Forelimb muscle (tissue), 1 donor: ENCODE results near the gene MAP7. TPM values are rescaled to one million over a fixed set of nuclear protein-coding genes. Genes with fewer than 3 reads are reported as not detected.
"Not testable (repeated sequence)": the region's sequence is repeated elsewhere in the genome, so short reads cannot be mapped to it uniquely, and the experiment has no call there.

Experiments
- DNase-seq: peaks from one replicate; pipeline ENCODE4 v3.0.0-alpha.2; 2013; ENCODE audit warnings: low read depth
- polyA plus RNA-seq: library from polyadenylated mRNA; unstranded; fragments of 120-200 nt; gene quantifications from one replicate; pipeline ENCODE4 v1.2.1, GENCODE V29; 2013; ENCODE audit not compliant: insufficient read length

Gene MAP7
- polyA plus RNA-seq, 1 donor = 0.28 TPM

DNA sequence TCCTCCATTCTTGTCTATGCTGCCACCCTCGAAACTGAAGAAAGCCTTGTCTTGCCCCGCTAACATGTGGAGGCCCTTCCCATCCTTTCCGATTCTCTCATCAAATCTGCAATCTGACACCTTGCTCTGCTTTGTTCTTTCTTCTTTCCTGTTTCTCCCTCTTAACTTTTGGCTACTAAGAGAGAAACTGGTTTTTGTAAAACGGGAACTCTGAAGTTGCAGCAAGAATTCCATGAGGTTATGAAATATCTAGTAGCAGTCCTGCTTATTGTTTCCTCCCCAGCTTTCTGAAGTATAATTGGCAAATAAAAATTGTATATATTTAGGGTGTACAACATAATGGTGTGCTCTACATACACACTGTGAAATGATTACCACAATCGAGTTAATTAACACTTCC lies 80.2 kb downstream of the MAP7 start:
- DNase-seq = no peak

DNA sequence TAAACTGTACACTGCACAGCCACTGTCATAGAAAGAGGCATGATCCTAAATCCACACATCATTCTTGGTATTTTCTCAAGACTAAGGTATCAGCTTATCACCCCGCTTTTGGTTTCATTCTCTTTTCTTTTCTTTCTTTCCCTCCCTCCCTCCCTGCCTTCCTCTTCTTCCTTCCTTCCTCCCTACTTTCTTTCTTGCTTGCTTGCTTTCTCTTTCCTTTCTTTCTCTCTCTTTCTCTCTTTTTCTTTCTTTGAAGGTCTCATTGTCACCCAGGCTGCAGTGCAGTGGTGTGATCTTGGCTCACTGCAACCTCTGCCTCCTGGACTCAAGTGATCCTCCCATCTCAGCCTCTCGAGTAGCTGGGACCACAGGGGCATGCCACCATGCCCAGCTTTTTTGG lies 81.1 kb downstream of the MAP7 start:
- DNase-seq = no peak

DNA sequence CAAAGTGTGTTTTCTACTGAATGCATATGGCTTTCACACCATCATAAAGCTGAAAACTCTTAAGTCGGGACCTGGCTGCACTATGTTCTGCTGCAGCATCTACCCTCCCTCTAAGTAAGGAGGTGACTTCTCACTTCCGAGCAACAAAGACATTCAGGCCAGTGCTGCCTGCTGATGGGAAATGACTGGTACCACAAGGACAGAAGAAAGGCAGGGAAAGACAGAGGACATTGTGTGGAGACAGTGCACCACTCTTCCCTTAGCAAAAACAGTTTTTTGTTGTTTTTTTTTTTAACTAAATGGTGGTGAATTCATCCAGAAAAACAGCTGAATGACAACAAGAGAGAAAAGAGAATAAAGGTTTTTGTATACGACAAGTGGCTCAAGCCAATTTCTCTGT lies 81.5 kb downstream of the MAP7 start:
- DNase-seq = no peak

DNA sequence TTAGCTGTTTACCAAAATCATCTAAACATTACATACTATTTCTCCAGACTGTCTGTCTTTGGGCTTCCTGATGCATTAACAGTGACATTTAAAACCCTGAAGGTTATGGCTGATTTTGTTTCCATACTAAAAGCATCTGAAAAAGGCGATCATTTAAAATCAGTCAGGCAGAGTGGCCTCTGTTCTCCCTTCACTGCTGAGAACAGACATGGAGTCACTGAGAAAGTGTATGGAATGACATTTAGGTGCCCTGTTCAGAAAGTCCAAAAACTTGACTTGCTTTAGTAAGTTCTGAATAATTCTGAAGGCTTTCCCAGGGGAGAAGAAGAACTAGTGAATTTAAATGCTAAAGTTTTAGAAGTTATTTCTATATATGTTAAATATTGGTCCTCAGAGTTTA lies 83.0 kb downstream of the MAP7 start:
- DNase-seq = no peak

DNA sequence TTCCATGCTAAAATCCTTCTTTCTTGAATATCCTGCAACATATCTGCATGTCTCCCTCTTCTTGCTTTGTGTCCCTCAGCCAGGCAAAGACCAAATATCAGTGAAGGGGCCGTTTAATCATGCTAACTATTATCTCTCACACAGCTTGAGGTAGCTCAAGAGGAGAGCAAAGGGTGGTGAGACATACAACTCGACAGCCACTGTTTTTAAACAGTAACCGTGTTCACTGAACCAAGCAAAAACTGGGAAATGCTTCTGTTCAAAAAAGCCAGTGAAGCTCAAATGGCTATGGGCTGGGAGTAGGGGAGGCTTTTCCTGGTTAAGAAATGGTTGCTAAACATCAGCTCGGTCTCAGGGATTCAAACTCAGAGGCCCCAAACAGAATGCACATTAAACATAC lies 83.4 kb downstream of the MAP7 start:
- DNase-seq = no peak

DNA sequence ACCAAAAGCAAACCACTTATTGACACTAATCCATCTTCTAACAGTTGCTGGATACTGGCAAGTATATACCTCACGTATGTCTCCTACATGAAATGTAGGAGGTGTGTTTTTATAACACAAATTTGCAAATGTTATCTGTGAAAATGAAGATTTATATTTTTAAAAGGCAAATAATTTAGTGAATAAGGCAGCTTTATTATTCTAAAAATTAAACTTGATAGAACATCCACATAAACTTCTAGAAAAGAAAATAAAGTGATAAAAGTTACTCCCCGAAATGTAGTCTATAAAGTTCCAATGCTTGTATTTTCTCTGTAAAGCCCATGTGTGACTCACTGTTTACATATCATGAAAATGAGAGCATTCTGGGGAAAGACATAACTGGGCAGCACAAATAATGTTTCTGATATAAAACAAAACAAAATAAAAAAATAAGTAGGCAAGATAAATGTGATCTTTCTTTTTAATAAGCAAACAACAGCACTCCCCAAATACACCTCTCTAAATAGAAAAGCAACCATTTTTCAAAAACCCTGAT lies 84.4 kb downstream of the MAP7 start:
- no peak for DNase-seq

DNA sequence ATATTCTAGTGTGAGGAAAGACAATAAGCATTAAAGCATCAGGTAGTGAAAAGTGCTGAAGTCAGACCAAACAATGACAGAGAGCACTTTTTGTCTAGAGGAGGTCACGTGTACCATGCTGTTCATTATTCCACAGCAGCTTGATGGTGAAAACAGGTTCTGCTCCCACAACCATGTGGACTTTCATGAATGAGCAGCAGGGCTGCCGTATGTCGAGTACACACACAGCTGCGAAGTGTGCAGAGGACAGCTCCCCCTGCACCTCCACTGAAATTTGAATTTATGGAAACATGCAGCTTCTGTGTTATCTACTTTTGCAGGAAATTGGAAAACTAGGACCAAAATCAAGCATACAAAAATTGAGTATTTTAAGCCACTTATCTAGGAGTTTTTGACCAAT lies 85.3 kb downstream of the MAP7 start:
- no peak for DNase-seq

DNA sequence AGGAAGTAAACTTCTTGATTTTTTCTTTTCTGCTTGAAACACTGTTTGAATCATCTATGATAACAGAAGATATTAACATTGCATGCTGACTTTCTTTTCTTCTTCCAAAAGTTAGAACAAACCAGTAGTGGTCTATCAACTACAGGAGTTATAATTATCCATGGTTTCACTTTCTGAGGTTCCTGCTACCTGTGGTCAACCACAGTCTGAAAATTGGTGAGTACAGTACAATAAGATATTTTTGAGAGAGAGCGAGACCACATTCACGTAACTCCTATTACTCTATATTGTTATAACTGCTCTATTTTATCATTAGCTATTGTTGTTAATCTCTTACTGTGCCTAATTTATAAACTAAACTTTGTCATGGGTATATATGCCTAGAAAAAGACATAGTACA lies 86.1 kb downstream of the MAP7 start:
- DNase-seq = no peak

DNA sequence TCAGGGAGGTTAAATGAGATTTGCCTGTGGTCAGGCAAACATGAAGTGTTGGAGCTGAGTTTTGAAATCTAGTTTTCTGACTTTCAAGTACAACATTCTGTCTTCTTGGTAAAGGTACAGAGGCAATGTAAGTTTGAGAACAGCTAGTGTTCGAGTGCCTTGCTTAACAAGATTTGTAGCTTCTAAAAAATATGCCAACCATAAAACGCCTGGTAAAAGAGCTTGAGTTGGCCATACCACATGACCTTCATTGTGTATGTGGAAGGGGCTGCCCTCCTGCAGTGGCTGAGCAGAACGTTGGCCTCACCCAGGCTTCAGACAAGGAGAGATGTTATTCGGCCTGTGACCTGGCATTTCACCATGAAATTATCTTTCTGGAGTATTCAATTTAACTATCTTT lies 86.5 kb downstream of the MAP7 start:
- no peak for DNase-seq

DNA sequence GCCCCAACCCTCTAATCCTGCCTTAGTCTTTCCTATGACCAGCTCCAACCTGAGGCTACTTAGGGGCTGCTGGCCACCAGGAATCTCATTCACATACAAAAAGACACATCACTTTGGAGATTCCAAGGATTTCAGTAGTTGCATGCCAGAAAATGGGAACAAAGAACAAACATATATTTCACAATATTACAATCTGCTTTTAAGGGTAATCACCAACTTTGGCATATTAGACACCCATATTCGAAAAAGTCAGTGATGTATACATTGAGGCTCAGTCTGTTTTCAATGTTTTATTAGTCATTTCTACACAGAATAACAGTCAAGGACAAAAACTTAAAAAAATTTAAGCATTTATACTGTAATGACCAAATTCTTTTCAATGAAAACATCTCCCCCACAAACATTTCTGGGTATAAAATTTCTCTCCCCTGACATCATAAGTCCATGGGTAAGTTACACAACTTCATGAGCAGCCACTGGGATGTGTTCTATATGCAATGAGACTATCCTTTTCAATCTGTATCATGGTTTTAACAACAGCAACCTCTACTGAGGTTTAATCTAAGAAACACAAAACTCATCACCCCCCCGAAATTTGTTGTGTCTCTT lies 103.5 kb downstream of the MAP7 start:
- no peak for DNase-seq

DNA sequence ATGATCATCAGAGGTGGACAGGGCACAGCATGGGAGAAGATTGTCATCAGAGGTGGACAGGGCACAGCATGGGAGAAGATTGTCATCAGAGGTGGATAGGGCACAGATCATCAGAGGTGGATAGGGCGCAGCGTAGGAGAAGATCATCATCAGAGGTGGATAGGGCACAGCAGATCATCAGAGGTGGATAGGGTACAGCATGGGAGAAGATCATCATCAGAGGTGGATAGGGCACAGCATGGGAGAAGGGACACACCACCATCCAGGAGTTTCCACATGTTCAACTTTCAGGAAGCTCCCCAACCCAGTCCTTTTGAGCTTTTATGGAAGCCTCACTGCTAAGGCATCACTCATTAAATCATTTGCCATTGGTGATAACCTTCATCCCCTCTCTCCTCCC lies 104.1 kb downstream of the MAP7 start:
- no peak for DNase-seq

DNA sequence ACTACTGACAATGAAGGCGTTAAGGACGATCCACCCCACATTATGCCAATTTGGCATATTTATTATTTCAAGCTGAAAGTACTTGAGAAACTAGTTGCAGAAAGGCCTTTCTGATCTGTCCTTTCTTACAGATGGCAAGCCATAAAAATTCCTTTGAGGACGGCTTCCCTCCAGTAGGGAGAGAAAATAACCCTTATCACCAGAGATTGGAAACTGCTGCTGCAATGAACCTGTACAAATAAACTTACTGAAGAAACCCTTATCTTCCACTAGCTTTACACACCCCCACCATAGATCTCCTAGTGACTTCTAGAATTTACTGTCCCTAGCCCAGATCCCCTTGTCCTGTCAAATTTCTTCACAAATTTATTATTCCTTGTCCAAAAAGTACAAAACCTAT lies 105.2 kb downstream of the MAP7 start:
- no peak for DNase-seq

DNA sequence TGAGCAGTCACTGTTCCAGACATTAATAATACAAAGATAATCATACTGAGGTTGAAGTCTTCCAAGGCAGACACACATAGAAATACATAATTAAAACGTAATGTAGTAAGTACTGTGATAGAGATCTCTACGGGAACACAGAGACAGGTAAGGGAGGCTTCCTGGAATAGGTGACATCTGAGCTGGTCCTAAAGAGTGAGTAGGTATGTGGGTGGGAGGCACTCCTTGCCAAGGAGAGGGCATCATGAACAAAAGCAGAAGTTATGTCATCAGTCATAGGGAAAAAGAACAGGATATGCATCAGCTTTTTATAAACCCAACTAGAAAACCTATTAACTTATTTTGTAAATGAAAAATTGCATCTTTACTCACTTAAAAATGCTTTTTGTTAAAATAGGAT lies 110.0 kb downstream of the MAP7 start:
- no peak for DNase-seq

DNA sequence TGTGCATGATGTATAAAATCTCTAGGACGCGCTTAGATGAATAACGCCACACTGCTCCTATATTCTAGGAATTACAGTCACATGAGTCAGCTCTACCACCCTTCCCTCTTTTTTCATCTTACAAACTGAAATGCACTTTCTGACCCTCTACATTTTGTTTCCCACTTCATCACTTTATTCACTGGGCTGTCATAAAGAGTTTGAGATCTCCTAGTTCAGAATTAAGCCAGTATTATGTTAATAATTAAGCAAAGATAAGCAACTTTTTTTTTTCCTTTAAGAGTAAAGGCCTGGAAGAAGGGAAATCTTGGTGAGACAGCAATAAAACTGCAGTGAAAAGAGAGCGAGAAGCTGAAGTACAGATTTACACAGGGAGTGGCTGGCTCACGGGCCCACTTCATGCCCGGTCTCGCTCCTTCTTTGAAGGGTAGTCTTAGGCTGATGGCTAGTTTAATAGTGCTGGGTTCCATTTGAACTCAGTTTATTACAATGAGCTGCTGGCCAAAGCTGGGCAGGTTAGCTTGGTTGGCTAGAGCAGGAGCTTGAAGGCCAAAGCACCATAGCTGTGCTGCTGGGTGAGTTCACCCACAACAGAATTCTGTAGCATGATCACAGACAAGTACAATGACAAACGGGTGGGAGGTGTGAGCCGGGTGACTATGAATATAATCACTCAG lies 110.6 kb downstream of the MAP7 start:
- DNase-seq = no peak

DNA sequence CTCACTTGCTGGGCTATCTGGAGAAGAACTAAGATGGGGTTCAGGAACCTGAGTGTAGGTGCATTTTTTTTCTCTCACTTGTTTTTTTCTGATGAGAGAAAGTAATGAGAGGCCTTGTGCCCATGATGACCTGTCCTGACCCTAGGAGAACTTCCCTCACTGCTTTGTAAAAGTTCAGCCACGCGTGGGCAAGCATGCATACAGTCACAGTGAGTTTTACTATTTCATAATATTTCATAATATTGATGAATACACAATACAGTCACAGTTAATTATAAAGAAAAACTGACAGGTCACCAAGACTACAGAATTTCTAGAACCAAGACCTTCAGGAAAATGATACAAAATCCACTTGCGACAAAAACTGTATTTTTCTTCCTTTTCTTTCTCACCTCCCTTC lies 111.8 kb downstream of the MAP7 start:
- no peak for DNase-seq

DNA sequence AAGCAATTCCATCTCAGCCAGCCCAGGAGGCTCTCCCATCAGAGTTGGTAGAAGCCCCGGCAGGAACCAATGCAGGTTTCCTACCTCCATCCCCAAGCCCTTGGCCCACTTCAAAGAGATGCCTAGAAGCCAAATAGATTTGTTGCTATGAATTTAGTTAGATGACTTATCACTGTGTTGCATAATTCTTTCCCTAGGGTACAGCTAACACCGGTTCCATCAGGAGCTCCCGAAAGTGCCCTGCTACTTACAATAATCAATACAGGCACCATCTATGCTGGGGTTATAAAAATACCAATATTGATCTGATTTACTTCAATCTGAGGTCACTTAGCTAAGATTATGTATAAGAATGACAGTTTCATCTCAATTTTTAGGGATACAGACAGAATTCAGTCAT lies 113.0 kb downstream of the MAP7 start:
- no peak for DNase-seq

DNA sequence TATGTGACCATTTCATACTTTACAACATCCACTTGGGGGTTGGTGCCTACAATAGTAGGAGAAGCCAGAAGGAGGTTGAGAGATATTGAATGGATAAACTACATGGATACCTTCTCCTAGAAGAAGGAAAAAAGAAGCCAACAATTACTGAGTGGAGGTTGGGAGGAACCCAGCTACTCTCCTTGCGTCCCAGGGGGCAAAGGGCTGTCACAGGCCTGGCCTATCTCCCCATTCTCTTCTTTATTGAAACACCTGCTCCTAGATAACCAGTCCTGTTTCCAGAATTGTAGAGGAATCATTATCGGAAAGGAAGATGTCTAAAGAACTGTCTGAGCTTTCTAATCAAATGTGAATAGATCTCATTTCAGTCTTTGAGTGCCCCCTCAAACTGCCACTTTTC lies 115.1 kb downstream of the MAP7 start:
- no peak for DNase-seq

DNA sequence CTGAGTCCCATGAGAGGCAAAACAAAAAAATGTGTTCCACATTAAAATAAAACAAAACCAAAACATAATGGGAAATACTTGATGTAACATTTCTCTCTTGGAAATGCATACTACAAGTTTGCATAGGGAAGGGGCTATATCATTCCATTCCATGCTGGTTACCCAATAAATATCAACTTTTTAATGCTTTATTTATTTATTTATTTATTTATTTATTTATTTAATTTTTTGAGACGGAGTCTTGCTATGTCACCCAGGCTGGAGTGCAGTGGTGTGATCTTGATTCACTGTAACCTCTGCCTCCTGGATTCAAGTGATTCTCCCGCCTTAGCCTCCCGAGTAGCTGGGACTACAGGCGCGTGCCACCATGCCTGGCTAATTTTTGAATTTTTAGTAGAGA lies 118.9 kb downstream of the MAP7 start:
- DNase-seq = not testable (repeated sequence)

DNA sequence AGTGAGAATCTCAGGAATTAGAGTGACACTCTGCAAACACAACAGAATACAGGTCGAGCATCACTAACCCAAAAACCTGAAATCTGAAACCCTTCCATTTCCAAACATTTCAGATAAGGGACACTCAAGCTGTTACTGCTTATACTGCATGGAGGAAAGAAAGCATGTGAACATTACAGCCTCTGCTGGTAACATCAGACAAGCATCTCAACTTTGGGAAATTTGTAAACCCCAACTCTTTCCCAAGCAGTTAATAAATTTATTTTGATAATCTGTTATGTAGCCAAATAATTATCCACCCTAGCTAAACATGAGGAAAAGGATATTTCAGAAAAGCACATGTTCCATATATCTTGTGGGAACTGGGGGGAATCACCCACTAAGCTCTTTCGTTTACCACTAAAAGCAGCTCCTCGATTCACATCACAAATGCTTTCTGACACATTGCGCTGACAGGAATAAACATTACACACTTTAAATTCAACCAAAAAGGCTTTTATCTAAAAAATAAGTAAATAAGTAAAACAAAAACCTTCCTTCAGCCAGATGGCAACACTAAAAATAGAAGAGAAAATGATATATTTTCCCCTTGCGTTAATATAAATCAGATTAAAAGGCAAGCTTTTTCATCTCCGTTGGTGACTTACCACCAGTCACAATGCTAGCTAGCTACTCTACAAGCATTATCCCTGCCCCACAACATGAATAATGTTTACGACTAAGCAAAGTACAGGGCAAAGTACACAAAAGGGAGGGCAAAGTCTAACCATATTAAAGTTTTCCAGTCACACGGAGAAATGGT lies 120.8 kb downstream of the MAP7 start:
- DNase-seq = no peak

DNA sequence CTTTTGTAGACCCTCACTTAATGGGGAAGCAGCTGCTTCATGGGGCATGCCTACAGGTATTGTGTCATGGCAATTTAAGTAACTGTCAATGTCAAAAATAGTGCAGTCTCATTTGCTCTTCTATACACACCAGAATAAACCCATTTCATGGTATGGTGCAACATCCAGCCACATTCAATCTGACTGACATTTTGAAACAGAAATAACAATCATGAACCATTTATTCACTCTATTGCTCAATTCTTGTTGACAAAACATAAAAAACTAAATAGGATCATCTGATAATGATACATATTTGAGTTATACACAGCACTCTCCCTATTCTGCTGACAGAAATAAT lies 122.9 kb downstream of the MAP7 start:
- no peak for DNase-seq

DNA sequence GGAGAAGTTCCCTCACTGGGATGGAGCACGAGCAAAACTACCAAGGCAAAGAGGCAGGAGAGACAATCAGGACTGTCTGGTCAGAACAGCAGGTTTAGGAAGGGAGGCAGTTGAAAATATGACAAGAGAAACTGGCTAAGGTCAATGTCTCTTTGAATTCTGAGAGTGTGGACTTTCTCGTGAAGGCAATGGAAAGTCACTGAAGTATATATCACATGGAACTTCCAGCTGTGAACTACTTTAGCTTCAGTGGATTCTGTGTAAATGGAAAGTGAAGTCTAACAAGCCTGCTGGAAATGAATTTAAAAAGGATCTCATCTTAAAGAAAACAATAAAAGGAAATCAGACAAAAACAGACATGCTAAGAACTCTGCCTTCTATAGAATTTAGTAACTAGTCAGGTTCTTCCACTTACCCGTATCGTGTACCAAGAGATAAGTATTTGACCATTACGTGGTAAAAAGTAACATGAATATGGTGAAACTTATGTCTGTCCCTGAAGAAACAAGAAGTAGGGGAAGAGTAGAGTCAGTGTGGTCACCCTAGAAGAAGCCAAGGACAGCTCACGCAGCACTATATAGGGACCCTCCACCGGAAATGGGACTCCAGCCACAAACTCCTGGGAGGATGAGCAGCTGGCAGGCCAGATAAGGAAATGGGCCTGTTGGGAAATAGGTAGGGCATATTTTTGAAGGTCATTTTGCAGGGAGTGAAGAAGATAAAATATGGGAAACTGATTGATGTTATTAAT lies 123.4 kb downstream of the MAP7 start:
- no peak for DNase-seq

DNA sequence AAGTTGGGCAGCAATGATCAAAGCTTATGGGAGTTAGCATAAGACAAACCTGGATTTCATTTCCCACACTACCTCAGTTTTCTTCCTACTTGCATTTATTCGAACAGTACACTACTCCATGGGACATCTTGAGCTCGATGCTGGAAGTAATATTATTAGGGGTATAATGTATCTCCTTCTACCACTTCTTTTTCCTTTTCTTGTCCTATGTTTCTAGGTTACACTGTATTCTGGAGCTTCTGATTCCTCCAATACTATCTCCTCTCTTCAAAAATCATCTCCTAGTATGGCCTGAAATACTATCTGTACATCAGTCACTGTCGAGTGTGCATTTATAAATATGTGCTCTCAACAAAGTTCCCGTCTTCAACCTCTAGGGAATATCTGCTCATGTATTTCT lies 124.4 kb downstream of the MAP7 start:
- no peak for DNase-seq
